Fibroblast of villous mesenchyme (primary cell): Measurements from ENCODE around the gene SGTA. TPM values are rescaled to one million over a fixed set of nuclear protein-coding genes. Genes with fewer than 3 reads are reported as not detected.
"Not testable (repeated sequence)": the region's sequence is repeated elsewhere in the genome, so short reads cannot be mapped to it uniquely, and the experiment has no call there.

Experiments
- DNase-seq: peaks from one replicate; pipeline ENCODE4 v3.0.0-alpha.2; 2010; ENCODE audit warnings: low read depth
- H3K4me3 ChIP-seq: 2 replicates; pipeline ENCODE4 v1.5.1; 2011; ENCODE audit warnings: low read depth, mild to moderate bottlenecking, low read length
- total RNA-seq: library from RNA; depleted of rRNA; stranded (reverse); fragments of >200 nt; gene quantifications from 2 replicates; pipeline ENCODE4 v1.2.3, GENCODE V29; 2012
- TF ChIP-seq, protein P1 (sequence below): IDR thresholded peaks from 2 replicates; pipeline ENCODE4 v1.5.1; 2012; ENCODE audit warnings: low read depth, mild to moderate bottlenecking, low read length; ENCODE audit not compliant: insufficient read depth

Gene SGTA
- total RNA-seq, 1 donor, result 44.5 TPM

DNA sequence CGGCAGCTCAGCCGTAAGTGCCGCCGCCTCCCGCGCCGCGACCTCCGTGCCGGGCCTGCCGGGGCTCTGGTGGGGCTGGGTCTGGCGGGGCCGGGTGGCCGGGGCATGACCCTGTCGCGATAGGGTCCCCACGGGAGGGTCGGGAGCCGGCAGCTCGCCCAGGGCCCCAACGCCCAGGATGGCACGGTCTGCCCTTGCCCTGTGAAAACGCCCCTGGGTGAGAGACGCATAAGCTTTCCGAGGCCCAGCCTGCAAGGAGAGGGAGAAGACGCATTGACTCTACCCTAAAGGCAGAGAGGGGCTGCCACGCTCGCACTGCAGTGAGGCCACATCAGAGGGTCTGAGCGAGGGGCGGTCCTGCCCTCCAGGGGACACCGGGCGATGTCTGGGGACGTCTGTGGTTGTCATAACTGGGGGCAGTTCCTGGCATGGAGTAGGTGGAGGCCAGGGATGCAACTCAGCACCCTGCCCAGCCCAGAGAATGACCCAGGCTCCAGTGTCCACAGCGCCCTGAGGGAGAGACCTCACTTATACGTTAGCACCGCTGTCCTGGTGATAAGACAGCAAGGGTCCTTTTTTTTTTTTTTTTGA, 37.1 kb upstream of the SGTA start:
- H3K4me3 ChIP-seq, result peak overlapping the region; percentile 79
- no peak for DNase-seq
- TF ChIP-seq, protein P1, sequence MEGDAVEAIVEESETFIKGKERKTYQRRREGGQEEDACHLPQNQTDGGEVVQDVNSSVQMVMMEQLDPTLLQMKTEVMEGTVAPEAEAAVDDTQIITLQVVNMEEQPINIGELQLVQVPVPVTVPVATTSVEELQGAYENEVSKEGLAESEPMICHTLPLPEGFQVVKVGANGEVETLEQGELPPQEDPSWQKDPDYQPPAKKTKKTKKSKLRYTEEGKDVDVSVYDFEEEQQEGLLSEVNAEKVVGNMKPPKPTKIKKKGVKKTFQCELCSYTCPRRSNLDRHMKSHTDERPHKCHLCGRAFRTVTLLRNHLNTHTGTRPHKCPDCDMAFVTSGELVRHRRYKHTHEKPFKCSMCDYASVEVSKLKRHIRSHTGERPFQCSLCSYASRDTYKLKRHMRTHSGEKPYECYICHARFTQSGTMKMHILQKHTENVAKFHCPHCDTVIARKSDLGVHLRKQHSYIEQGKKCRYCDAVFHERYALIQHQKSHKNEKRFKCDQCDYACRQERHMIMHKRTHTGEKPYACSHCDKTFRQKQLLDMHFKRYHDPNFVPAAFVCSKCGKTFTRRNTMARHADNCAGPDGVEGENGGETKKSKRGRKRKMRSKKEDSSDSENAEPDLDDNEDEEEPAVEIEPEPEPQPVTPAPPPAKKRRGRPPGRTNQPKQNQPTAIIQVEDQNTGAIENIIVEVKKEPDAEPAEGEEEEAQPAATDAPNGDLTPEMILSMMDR, result no peak

- peak within 1 kb of the TSS; percentile 79 for H3K4me3 ChIP-seq
- TF ChIP-seq, protein P1, result peak; percentile 98
- peak; percentile 96 for DNase-seq
Observed at GRCh38 chr19:2819540-2820111, 36.6 kb upstream of the SGTA start, which contains the start of gene ZNF554. Gene ZNF554 (plus strand): TSS chr19:2819868. CDS start chr19:2820072, 204 bp downstream.

DNA sequence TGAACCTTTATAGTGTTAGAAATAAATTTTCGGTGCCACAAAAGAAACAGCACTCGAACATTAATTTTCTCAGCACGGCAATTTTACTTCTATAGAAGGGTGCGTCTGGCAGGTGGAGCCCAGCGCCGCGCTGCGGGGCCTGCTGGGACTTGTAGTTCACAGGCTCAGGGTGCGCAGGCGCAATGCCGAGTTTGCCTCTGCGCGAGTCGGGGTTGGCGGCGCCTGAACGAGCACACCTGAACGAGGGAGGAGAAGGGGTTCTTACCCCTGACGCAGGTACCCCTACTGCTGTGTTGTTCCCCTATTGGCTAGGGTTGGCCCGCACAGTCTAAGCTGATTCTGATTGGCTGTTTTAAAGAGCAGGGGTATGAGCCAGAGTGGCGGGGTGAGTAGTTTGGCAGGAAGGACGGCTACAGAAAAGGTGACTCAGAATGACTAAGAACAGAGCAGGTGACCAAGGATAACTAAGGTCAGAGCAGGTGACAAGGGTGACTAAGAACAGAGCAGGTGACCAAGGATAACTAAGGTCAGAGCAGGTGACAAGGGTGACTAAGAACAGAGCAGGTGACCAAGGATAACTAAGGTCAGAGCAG, 34.3 kb upstream of the SGTA start:
- not testable (repeated sequence) for H3K4me3 ChIP-seq
- peak; percentile 9 for DNase-seq

DNA sequence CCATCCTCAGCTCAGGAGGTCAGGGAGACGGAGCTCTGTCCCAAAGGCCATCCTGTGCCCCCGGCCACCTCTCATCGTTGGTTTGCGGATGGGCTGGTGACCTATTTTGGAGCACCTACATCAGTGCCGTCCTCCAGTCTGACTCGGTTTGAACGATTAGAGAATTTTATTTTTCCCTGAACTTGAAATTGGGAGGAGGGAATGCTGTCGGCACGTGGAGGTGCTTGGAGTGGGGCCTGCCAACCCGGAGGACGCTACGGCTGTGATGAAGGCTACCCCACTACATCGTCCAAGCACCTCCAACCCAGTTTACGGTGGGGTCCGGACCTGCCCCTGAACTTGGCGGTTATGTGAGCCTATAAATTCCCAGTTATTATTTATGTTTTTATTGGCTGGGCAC, 33.6 kb upstream of the SGTA start:
- TF ChIP-seq, protein P1, result no peak
- no peak for DNase-seq
- no peak overlapping the region for H3K4me3 ChIP-seq

DNA sequence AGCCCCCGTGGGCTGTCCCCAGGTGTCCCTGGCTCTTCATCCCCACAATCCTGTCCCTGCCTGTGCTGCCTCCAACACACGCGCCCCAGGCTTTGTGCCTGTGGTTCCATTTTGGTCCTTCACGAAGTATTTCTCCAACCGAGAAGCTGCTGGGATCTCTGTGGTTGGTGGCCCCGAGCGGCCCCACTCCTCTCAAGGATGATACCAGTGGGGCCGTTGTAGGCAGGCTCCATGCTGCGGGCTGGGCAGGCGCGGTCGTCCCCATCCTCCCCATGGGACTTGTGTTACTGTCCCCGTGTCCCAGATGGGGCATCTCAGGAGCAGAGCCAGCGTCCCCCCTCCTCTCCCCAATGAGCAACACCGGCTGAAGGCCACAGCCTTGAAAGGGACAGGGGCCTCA, 32.9 kb upstream of the SGTA start:
- H3K4me3 ChIP-seq, result no peak overlapping the region
- DNase-seq, result no peak
- TF ChIP-seq, protein P1, result no peak

DNA sequence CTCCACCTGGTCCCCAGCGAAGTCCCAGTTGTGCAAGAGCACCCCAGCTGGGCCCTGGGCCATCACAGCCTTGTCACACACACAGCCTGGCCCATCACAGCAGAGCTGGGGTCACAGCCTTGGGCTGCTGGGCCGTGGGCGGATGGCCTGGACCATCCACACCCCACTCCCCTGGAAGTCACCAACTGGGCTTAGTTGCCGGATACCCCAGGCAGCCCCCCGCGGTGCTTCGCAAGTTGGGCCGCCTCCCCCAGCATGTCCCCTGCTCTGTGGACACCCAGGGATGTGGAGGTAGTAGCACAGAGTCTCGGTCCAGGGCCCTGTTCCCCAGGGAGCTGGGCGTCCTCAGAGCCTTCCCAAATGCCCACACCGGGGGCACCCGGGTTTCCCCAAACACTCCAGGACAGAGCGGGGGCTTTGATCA, 32.1 kb upstream of the SGTA start:
- DNase-seq, result no peak
- H3K4me3 ChIP-seq, result no peak overlapping the region
- TF ChIP-seq, protein P1, result no peak

DNA sequence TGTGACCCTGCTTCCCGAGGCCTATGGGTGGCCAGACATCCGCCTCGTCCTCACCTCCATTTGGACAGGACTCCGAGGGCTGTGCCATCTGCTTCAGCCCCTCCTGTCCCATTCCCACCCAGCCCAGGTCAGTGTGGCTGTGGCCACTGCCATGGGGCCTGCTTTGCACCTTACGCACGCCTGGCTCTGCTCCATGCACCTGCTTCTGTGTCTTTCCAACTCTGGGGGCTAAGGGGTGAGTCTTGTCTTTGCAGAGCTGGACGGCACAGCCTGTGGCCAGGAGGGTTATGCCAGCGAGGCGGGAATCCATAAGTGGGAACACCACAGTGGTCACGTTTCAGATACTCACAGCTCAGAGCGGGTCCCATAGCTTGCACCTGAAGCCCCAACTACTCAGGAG, 31.4 kb upstream of the SGTA start:
- TF ChIP-seq, protein P1, result no peak

More for the DNA sequence above, 31.4 kb upstream of the SGTA start:
- no peak for DNase-seq
- H3K4me3 ChIP-seq, result no peak overlapping the region
